NCI-H2227 (cell line): ENCODE results near the gene TACR3.
"Not testable (repeated sequence)": the region's sequence is repeated elsewhere in the genome, so short reads cannot be mapped to it uniquely, and the experiment has no call there.

Source experiments
- DNase-seq: peaks from one replicate; lab custom pipeline; 2025; ENCODE audit not compliant: unreplicated experiment; lab: John Stamatoyannopoulos, UW

TACR3 gene

GRCh38 chr4:103719830-103720207 is at the start of gene TACR3:
TACR3 (minus strand) TSS chr4:103719985; CDS start chr4:103719675, 310 bp downstream.
- peak; percentile 3 for DNase-seq

GRCh38 chr4:103757631-103758030 is 37.8 kb upstream of the TACR3 start:
- no peak for DNase-seq

GRCh38 chr4:103756741-103757140 is 37.0 kb upstream of the TACR3 start:
- DNase-seq, result no peak

- DNase-seq, result no peak
These were observed 35.1 kb upstream of the TACR3 start for GRCh38 chr4:103754844-103755243.

- DNase-seq, result no peak
These were observed 34.3 kb upstream of the TACR3 start for GRCh38 chr4:103753868-103754653.

- not testable (repeated sequence) for DNase-seq
These were observed 3.4 kb upstream of the TACR3 start for GRCh38 chr4:103723150-103723549.

GRCh38 chr4:103721251-103721650 is 1.5 kb upstream of the TACR3 start:
- no peak for DNase-seq

GRCh38 chr4:103720661-103721060 is 876 bp upstream of the TACR3 start:
- DNase-seq, result no peak

GRCh38 chr4:103719105-103719829 is 518 bp downstream of the TACR3 start:
- DNase-seq, result peak; percentile 14

GRCh38 chr4:103692615-103693014 is 27.2 kb downstream of the TACR3 start:
- DNase-seq, result no peak

GRCh38 chr4:103673983-103674382 is 45.8 kb downstream of the TACR3 start:
- DNase-seq, result no peak

- not testable (repeated sequence) for DNase-seq
These were observed 53.0 kb downstream of the TACR3 start for GRCh38 chr4:103666764-103667163.

- DNase-seq, result no peak
These were observed 55.2 kb downstream of the TACR3 start for GRCh38 chr4:103664436-103665075.

GRCh38 chr4:103648541-103648940 is 71.2 kb downstream of the TACR3 start:
- DNase-seq, result no peak

GRCh38 chr4:103645991-103646390 is 73.8 kb downstream of the TACR3 start:
- DNase-seq, result no peak

- DNase-seq, result no peak
These were observed 85.5 kb downstream of the TACR3 start for GRCh38 chr4:103634236-103634635.

GRCh38 chr4:103626296-103626695 is 93.5 kb downstream of the TACR3 start:
- no peak for DNase-seq

- no peak for DNase-seq
These were observed 127.9 kb downstream of the TACR3 start for GRCh38 chr4:103591841-103592240.

GRCh38 chr4:103567591-103567990 is 152.2 kb downstream of the TACR3 start:
- DNase-seq, result no peak

- DNase-seq, result not testable (repeated sequence)
These were observed 160.6 kb downstream of the TACR3 start for GRCh38 chr4:103559178-103559577.
